Activated CD8-positive, alpha-beta memory T cell treated with anti-CD3 and anti-CD28 coated beads, Interleukin-2, amount 50 U/mL, for 4 hours (primary cell): Measurements from ENCODE around the gene DTNB.
"Not testable (repeated sequence)": the region's sequence is repeated elsewhere in the genome, so short reads cannot be mapped to it uniquely, and the experiment has no call there.

ENCODE experiments used
- DNase-seq: peaks from one replicate; pipeline ENCODE4 v3.0.0-alpha.2; 2020

The DTNB gene

GRCh38 chr2:25411753-25412152, 261.6 kb downstream of the DTNB start:
- no peak for DNase-seq

- DNase-seq = no peak
Measured at GRCh38 chr2:25411281-25411680, 262.1 kb downstream of the DTNB start.

GRCh38 chr2:25410370-25410769, 263.0 kb downstream of the DTNB start:
- no peak for DNase-seq

- no peak for DNase-seq
Measured at GRCh38 chr2:25409468-25409867, 263.9 kb downstream of the DTNB start.

GRCh38 chr2:25409044-25409443, 264.3 kb downstream of the DTNB start:
- DNase-seq = no peak

- DNase-seq = no peak
Measured at GRCh38 chr2:25405611-25406295, 267.6 kb downstream of the DTNB start.

GRCh38 chr2:25403120-25403760, 270.1 kb downstream of the DTNB start:
- DNase-seq = not testable (repeated sequence)

- DNase-seq = no peak
Measured at GRCh38 chr2:25402477-25402876, 270.9 kb downstream of the DTNB start.

GRCh38 chr2:25401307-25402026, 271.9 kb downstream of the DTNB start:
- no peak for DNase-seq

GRCh38 chr2:25400576-25401216, 272.7 kb downstream of the DTNB start:
- DNase-seq = no peak

GRCh38 chr2:25400169-25400568, 273.2 kb downstream of the DTNB start:
- no peak for DNase-seq

- DNase-seq = no peak
Measured at GRCh38 chr2:25398534-25398933, 274.8 kb downstream of the DTNB start.

- DNase-seq = no peak
Measured at GRCh38 chr2:25397777-25398176, 275.6 kb downstream of the DTNB start.

- DNase-seq = no peak
Measured at GRCh38 chr2:25389161-25389560, 284.2 kb downstream of the DTNB start.

GRCh38 chr2:25388491-25388890, 284.9 kb downstream of the DTNB start:
- no peak for DNase-seq

- no peak for DNase-seq
Measured at GRCh38 chr2:25387876-25388449, 285.4 kb downstream of the DTNB start.

GRCh38 chr2:25386971-25387875, 286.2 kb downstream of the DTNB start:
- no peak for DNase-seq

GRCh38 chr2:25385910-25386309, 287.5 kb downstream of the DTNB start:
- DNase-seq = no peak

GRCh38 chr2:25383806-25384205, 289.6 kb downstream of the DTNB start:
- no peak for DNase-seq

- DNase-seq = no peak
Measured at GRCh38 chr2:25381502-25381901, 291.9 kb downstream of the DTNB start.

GRCh38 chr2:25380586-25381375, 292.6 kb downstream of the DTNB start:
- no peak for DNase-seq
